ENCODE measurements around the gene ERG28. TPM values are rescaled to one million over a fixed set of nuclear protein-coding genes. Genes with fewer than 3 reads are reported as not detected.

The ERG28 gene
- total RNA-seq, 1 experiment from 2014 or later, result 29.1 TPM

DNA sequence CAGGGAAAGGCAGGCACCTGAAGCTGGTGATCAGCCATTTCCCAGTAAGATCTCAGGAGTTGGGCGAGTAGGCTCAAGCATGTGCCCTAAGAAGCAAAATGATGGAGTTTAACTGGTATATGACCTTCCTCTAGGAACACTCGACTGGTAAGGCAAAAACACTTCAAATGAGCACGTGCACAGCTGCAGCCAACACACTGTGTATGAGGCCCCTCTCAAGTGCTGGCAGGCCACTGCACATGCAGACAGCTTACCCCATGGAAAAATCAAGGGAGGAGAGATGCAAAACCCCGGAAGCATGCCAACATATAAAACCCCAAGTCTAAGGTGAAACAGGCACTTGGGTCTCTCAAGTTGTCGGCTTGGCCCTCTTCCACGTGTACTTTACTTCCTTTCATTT is 39.6 kb upstream of the ERG28 start:
- no peak overlapping the region for H3K9ac ChIP-seq (ENCODE audit: extremely low read depth, insufficient read length, low read length)

More for the DNA sequence above, 39.6 kb upstream of the ERG28 start:
- H3K56ac ChIP-seq (ENCODE audit: insufficient read length, low read depth, low read length), result no peak overlapping the region
- H2BK20ac ChIP-seq (ENCODE audit: low read depth, low read length, poor library complexity, severe bottlenecking), result no peak overlapping the region
- no peak overlapping the region for H3T11ph ChIP-seq (ENCODE audit: low read length)
- Mint-ChIP-seq H3K9me3 (peaks cover 2% of the 10 kb centered on the region in 2 experiments; a peak in 3 of 5 replicates), H3K4me1 (peaks cover 0 to 7% of the 10 kb centered on the region in 2 experiments; a peak in 1 of 4 replicates), H3K27me3 (ENCODE audit: low read depth) (no peaks in the 10 kb centered on the region), H3K27ac (no peak overlapping the region), H3K36me3 (ENCODE audit: insufficient read depth in 1 of 3, low read depth in 3 of 3) (peaks cover 14 to 39% (median 30%) of the 10 kb centered on the region in 3 experiments), H3K4me3 (no peak overlapping the region)
- no peak overlapping the region for H2BK12ac ChIP-seq (ENCODE audit: insufficient read length, low read depth, low read length)
- H2AK5ac ChIP-seq (ENCODE audit: insufficient read length, low read length), result no peak overlapping the region
- H3K23me2 ChIP-seq (ENCODE audit: insufficient read length, low read depth, low read length, poor library complexity, severe bottlenecking), result no peaks in the 10 kb centered on the region
- no peak overlapping the region for H4K8ac ChIP-seq (replicated peaks; ENCODE audit: insufficient read length, low read depth, low read length)
- TF ChIP-seq, protein P1, sequence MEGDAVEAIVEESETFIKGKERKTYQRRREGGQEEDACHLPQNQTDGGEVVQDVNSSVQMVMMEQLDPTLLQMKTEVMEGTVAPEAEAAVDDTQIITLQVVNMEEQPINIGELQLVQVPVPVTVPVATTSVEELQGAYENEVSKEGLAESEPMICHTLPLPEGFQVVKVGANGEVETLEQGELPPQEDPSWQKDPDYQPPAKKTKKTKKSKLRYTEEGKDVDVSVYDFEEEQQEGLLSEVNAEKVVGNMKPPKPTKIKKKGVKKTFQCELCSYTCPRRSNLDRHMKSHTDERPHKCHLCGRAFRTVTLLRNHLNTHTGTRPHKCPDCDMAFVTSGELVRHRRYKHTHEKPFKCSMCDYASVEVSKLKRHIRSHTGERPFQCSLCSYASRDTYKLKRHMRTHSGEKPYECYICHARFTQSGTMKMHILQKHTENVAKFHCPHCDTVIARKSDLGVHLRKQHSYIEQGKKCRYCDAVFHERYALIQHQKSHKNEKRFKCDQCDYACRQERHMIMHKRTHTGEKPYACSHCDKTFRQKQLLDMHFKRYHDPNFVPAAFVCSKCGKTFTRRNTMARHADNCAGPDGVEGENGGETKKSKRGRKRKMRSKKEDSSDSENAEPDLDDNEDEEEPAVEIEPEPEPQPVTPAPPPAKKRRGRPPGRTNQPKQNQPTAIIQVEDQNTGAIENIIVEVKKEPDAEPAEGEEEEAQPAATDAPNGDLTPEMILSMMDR (conservative IDR thresholded peaks at IDR 0.05), result no peak
- no peaks in the 10 kb centered on the region for H3K79me2 ChIP-seq (ENCODE audit: insufficient read depth, low read length)
- H3K4me1 ChIP-seq (ENCODE audit: insufficient read depth, low read length), result no peaks in the 10 kb centered on the region
- H3K9me3 ChIP-seq (ENCODE audit: control insufficient read depth, low read depth, low read length), result no peaks in the 10 kb centered on the region
- no peak overlapping the region for H4K5ac ChIP-seq (ENCODE audit: insufficient read length, low read depth, low read length)
- no peaks in the 10 kb centered on the region for H3K79me1 ChIP-seq (ENCODE audit: insufficient read depth, low read depth, low read length, poor library complexity, severe bottlenecking)
- H3K18ac ChIP-seq (ENCODE audit: insufficient read length, low read depth, low read length), result no peak overlapping the region
- H4K91ac ChIP-seq (ENCODE audit: insufficient read length, low read depth, low read length), result no peak overlapping the region
- no peak overlapping the region for H2AFZ ChIP-seq (ENCODE audit: low read length)
- H3K27ac ChIP-seq (ENCODE audit: insufficient read length, low read depth, low read length), result no peak overlapping the region
- no peak overlapping the region for H3K4ac ChIP-seq (ENCODE audit: low read depth, low read length)
- no peaks in the 10 kb centered on the region for H4K20me1 ChIP-seq (ENCODE audit: control insufficient read depth, insufficient read depth, insufficient read length)
- no CpG with 5 or more reads among the region's 6 CpGs for WGBS (ENCODE audit: extremely low coverage, insufficient read length, low lambda C conversion rate)
- no peaks in the 10 kb centered on the region for H3K27me3 ChIP-seq (ENCODE audit: insufficient read depth, low read length)
- H2BK120ac ChIP-seq (ENCODE audit: low read depth, low read length, poor library complexity, severe bottlenecking), result no peak overlapping the region
- DNase-seq, result no peak
- no peak overlapping the region for H2BK15ac ChIP-seq (ENCODE audit: low read depth, low read length)
- H3K14ac ChIP-seq (ENCODE audit: insufficient read depth, low read length), result no peak overlapping the region
- H2BK5ac ChIP-seq (ENCODE audit: insufficient read length, low read length), result no peak overlapping the region
- H3K23ac ChIP-seq (ENCODE audit: insufficient read length, low read depth, low read length), result no peak overlapping the region
- no peak overlapping the region for H3K4me2 ChIP-seq (ENCODE audit: insufficient read depth, insufficient read length, low read length)
